Gastroesophageal sphincter (tissue), 3 donors: ENCODE data around the gene KCNE5.

Experiments used
- POLR2A ChIP-seq, 2 donors: fragments of 450-650 bp; IDR thresholded peaks; one replicate each; pipeline ENCODE4 v1.6.1; 2017; ENCODE audit warnings: antibody characterized with exemption in 2 of 2, mild to moderate bottlenecking in 2 of 2, moderate library complexity in 1 of 2
- TF ChIP-seq, protein P1 (sequence below), 4 experiments: fragments of 200-600 bp in 2 of 4; fragments of 450-650 bp in 2 of 4; sonication (generic) in 1 of 4; IDR thresholded peaks; one replicate each; pipeline ENCODE4 v1.5.1; 2017 to 2019; ENCODE audit warnings: antibody characterized with exemption in 4 of 4, mild to moderate bottlenecking in 2 of 4, moderate library complexity in 2 of 4

DNA sequence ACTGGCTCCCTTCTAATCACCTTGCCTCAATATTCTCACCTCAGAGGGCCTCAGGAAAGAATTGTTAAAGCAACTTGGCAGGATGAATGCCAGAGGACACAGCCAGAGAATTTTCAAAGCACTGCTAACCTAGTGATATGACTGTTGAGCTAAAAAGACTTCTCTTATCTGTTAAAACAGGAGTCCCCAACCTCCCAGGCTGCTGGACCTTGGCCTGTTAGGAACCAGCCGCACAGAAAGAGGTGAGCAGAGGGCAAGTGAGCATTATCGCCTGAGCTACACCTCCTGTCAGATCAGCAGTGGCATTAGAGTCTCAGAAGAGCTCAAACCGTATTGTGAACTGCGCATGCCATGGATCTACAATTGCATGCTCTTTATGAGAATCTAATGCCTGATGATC is 1.7 kb upstream of the KCNE5 start:
- TF ChIP-seq, protein P1, sequence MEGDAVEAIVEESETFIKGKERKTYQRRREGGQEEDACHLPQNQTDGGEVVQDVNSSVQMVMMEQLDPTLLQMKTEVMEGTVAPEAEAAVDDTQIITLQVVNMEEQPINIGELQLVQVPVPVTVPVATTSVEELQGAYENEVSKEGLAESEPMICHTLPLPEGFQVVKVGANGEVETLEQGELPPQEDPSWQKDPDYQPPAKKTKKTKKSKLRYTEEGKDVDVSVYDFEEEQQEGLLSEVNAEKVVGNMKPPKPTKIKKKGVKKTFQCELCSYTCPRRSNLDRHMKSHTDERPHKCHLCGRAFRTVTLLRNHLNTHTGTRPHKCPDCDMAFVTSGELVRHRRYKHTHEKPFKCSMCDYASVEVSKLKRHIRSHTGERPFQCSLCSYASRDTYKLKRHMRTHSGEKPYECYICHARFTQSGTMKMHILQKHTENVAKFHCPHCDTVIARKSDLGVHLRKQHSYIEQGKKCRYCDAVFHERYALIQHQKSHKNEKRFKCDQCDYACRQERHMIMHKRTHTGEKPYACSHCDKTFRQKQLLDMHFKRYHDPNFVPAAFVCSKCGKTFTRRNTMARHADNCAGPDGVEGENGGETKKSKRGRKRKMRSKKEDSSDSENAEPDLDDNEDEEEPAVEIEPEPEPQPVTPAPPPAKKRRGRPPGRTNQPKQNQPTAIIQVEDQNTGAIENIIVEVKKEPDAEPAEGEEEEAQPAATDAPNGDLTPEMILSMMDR (IDR thresholded peaks at IDR 0.05) = no peak
- no peak for TF ChIP-seq POLR2A (IDR thresholded peaks at IDR 0.05)
